Neural crest cell (in vitro differentiated cells): ENCODE measurements around the gene CNOT11. TPM values are rescaled to one million over a fixed set of nuclear protein-coding genes. Genes with fewer than 3 reads are reported as not detected.

ENCODE experiments used
- DNase-seq: peaks from one replicate; pipeline ENCODE4 v3.0.0; 2021; ENCODE audit warnings: low read depth, mixed read lengths, low spot score
- H3K27ac Mint-ChIP-seq: one replicate; pipeline ENCODE4 v1.8.0; 2021; ENCODE audit warnings: mild to moderate bottlenecking, mixed read lengths; ENCODE audit not compliant: unreplicated experiment
- H3K27me3 Mint-ChIP-seq: 2 replicates; pipeline ENCODE4 v1.8.0; 2021; ENCODE audit warnings: low read depth, mild to moderate bottlenecking, mixed read lengths
- H3K36me3 Mint-ChIP-seq: 2 replicates; pipeline ENCODE4 v1.8.0; 2021; ENCODE audit warnings: low read depth, mild to moderate bottlenecking, mixed read lengths
- H3K4me1 Mint-ChIP-seq: 2 replicates; pipeline ENCODE4 v1.8.0; 2021; ENCODE audit warnings: mixed read lengths
- H3K4me3 Mint-ChIP-seq: one replicate; pipeline ENCODE4 v1.8.0; 2021; ENCODE audit warnings: mild to moderate bottlenecking, mixed read lengths
- H3K9me3 Mint-ChIP-seq: 2 replicates; pipeline ENCODE4 v1.8.0; 2021; ENCODE audit warnings: mixed read lengths
- total RNA-seq: library from RNA; stranded (reverse); gene quantifications from 2 replicates; pipeline ENCODE4 v1.2.1, GENCODE V29; 2021
- TF ChIP-seq, protein P1 (sequence below): fragments of 200-600 bp; sonication (generic); conservative IDR thresholded peaks from 2 replicates; pipeline ENCODE4 v1.5.0; 2021; ENCODE audit warnings: antibody characterized with exemption, mild to moderate bottlenecking

CNOT11 gene
- total RNA-seq, 1 donor from 2014 or later, result 48.2 TPM

DNA sequence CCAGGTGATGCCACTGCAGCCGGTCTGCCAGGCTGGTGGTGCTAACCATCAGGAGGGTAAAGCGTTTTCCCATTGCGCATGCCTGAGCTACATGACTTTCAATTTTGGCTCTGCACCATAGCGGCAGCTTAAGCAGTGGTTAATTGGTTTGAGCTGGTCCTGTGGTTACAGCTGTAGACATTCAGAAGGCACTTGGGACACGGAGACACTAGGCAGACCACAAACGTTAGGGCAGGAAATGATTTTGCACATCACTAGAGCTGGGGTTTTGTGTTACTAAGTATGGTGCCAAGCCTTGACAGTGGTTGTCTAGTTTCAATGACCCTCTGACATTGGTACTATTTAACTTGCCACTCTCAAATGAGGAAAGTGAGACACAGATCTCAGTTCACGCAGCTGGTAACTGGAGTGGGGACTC is 28.9 kb upstream of the CNOT11 start:
- H3K4me1 Mint-ChIP-seq, result no peaks in the 10 kb centered on the region
- H3K4me3 Mint-ChIP-seq, result no peak overlapping the region
- TF ChIP-seq, protein P1, sequence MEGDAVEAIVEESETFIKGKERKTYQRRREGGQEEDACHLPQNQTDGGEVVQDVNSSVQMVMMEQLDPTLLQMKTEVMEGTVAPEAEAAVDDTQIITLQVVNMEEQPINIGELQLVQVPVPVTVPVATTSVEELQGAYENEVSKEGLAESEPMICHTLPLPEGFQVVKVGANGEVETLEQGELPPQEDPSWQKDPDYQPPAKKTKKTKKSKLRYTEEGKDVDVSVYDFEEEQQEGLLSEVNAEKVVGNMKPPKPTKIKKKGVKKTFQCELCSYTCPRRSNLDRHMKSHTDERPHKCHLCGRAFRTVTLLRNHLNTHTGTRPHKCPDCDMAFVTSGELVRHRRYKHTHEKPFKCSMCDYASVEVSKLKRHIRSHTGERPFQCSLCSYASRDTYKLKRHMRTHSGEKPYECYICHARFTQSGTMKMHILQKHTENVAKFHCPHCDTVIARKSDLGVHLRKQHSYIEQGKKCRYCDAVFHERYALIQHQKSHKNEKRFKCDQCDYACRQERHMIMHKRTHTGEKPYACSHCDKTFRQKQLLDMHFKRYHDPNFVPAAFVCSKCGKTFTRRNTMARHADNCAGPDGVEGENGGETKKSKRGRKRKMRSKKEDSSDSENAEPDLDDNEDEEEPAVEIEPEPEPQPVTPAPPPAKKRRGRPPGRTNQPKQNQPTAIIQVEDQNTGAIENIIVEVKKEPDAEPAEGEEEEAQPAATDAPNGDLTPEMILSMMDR, result no peak
- no peak for DNase-seq
- H3K27me3 Mint-ChIP-seq, result no peaks in the 10 kb centered on the region
- no peaks in the 10 kb centered on the region for H3K9me3 Mint-ChIP-seq
- no peak overlapping the region for H3K27ac Mint-ChIP-seq
- H3K36me3 Mint-ChIP-seq, result no peaks in the 10 kb centered on the region

DNA sequence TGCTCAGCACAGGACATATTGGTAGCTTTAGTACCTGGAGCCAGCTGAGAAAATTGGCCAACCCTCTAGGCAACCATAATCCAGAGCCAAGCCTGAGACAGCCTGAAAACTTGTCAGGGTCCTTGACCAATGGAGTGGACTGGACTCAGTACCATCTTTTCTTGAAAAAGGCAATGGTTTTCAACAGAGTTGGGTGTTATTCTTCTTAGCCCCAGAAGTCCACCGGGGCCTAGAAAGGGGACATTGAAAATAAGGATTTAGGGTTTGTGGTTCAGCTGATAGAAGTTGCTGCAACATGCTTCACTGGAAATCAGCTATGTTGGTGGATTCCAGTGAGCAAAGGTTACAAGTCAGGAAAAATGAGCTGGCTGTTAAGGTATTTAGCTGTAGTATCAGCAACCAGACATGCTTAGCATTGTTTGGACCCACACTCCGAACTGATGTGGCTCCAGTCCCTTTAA is 22.1 kb upstream of the CNOT11 start:
- H3K27me3 Mint-ChIP-seq, result no peaks in the 10 kb centered on the region
- no peaks in the 10 kb centered on the region for H3K36me3 Mint-ChIP-seq
- TF ChIP-seq, protein P1, result no peak
- no peak for DNase-seq
- H3K4me3 Mint-ChIP-seq, result no peak overlapping the region
- H3K27ac Mint-ChIP-seq, result no peak overlapping the region
- no peaks in the 10 kb centered on the region for H3K4me1 Mint-ChIP-seq
- H3K9me3 Mint-ChIP-seq, result peaks cover 2% of the 10 kb centered on the region

DNA sequence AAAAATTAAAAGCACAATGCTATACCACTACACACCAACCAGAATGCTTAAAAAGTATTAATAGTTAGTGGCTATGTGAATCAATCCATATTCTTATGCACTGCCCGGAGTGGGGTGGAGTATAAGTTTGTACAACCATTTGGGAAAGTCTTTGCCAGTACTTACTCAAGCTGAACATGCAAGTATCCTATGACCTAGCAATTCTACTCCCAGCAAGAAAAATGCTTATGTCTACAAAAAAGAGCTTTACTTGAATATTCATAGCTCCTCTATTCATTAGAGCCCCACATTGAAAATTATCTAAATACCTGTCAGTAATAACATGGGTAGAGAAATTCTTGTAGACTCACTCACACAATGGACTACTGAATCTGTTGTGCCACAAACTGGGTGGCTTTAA is 21.4 kb upstream of the CNOT11 start:
- Mint-ChIP-seq H3K9me3 (peaks cover 2% of the 10 kb centered on the region), H3K4me3 (no peak overlapping the region), H3K27me3 (no peaks in the 10 kb centered on the region), H3K27ac (no peak overlapping the region), H3K36me3 (no peaks in the 10 kb centered on the region), H3K4me1 (no peaks in the 10 kb centered on the region)
- TF ChIP-seq, protein P1, result no peak
- no peak for DNase-seq

DNA sequence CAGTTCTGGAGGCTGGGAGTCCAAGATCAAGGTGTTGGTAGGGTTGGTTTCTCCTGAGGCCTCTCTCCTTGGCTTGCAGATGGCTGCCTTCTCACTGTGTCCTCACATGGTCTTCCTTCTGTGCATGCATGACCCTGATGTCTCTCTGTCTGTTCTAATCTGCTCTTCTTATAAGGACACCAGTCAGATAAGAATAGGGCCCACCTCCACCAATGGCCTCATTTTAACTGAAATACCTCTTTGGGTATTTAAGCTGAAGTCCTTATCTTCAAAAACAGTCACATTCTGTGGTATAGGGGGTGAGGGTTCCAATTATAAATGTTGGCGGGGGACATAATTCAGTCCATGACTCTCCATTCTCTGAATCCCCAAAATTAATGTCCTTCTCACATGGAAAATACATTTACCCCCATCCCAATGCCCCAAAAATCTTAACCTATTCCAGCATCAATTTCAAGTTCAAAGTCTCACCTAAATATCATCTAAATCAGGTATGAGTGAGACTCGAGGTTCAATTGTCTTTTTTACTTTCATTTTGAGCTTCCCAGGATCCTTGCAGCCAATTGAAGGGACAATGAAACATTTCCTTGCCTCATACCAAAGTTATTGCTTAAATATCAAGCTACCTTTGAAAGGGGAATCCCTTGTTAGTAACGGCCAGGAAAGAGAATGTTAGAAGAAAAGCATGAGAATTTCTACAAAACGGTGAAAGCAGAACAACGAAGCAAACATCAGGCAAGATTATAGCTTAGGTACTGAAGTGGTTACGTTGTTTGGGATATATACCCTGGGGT is 20.6 kb upstream of the CNOT11 start:
- Mint-ChIP-seq H3K36me3 (no peaks in the 10 kb centered on the region), H3K27ac (no peak overlapping the region), H3K9me3 (peaks cover 2% of the 10 kb centered on the region), H3K4me1 (no peaks in the 10 kb centered on the region), H3K4me3 (no peak overlapping the region), H3K27me3 (no peaks in the 10 kb centered on the region)
- TF ChIP-seq, protein P1, result no peak
- no peak for DNase-seq

DNA sequence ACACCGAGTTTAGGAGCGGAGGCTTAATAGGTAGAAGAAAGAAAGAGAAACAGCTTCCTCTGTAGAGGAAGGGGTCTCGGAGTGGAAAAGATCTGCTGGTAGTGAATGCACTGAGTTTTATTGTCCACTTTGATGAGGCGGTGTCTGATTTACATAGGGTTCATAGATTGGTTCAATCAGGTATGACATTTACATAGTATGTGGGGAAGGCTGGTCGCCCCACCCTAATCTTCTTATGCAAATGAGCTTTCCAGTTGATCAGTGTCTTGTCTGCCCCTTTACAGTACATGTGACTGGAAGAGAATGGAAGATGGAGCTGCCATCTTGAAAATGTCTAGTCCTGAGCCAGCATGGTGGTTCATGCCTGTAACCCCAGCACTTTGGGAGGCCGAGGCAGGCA is 19.9 kb upstream of the CNOT11 start:
- no peak for DNase-seq
- Mint-ChIP-seq H3K27me3 (no peaks in the 10 kb centered on the region), H3K27ac (no peak overlapping the region), H3K36me3 (no peaks in the 10 kb centered on the region), H3K4me1 (no peaks in the 10 kb centered on the region), H3K4me3 (no peak overlapping the region), H3K9me3 (peaks cover 3% of the 10 kb centered on the region)
- TF ChIP-seq, protein P1, result no peak
